HUDEP-2 (cell line): Measurements from ENCODE around the gene AURKB.
A peak's percentile ranks its signal among the peaks of the same experiment; 100 is the strongest.
"Not testable (repeated sequence)": the region's sequence is repeated elsewhere in the genome, so short reads cannot be mapped to it uniquely, and the experiment has no call there.

Source experiments
- DNase-seq, 76 experiments: peaks; one replicate each; lab custom pipeline; 2025; ENCODE audit not compliant: unreplicated experiment in 76 of 76; lab: John Stamatoyannopoulos, UW

AURKB gene

DNA sequence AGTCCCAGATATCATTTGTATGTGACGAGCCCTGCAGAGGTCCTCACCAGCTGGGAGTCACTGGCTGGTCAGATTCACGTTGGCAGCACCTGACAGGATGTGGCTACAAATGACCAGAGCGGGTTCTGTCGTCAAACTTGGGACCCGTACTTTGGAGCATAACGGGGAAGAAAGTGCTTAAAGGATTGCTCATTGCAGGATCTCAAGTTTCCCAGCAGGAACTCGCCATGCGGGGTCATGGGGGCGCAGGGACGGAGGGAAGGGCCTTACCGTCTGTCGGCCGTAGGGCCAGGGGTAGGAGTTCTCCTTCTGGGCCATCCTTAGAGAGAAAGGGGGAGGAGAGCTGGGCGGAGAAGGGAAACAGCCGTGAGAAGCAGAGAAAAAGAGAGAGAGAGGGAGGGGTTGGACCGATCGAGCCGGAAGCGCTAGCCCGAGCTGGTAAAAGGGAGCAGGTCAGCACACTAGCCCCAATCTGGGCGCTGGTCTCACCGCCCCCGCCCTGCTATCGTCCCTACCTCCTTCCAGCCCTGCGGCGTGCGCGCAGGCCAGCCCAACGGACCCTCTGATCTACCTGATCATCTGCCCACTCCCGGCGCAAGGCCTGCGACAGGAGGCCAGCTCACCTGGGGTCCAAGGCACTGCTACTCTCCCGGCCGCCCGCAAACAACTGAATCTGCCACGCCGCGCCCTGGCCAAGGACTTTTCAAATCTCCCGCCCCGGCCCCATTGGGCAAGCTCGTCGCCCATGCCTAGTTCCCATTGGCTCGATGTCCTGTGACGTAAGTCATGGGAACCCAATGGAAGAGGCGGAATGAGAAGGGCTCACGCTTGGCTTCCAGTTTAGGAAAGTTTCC is at the start of gene AURKB:
Gene AURKB, minus strand, starts transcription at position 669 of the 854 bp plus-strand sequence. Its CDS starts 351 bp downstream, at position 318.
- peak in 73 of 76 experiments; percentile 31 to 97 (median 89) for DNase-seq

DNA sequence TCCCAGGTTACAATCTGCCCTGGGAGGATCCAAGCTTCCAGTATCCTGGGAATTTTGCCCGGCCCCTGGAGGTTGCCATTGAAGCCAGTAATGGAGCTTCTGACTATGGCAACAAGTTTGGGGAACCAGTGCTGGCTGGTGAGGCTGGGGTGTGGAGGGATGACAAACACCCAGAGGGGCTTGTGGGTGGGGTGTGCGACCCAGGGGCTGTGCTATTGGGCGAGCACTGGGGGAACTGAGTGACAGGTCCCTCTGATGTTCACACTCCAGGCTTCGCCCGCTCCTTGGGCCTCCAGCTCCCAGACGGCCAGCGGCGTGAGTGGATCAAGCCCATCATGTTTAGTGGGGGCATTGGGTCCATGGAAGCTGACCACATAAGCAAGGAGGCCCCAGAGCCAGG is 47.4 kb upstream of the AURKB start:
- no peak for DNase-seq

DNA sequence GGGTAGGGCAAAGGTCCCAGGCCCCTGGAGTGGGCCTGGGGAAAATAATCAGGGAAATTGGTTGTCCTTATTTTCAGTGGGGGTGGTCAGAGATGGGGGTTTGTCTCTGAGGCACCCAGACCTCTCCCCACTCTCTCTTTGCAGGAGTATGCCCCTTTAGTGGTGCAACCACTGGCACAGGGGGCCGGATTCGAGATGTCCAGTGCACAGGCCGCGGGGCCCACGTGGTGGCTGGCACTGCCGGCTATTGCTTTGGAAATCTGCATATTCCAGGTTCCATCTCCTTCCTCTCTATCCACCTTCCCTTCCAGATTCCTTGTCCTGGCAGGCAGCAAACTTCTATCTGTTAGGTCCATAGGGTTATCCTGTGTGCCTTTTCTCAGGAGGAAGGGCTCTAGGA is 46.3 kb upstream of the AURKB start:
- DNase-seq, result no peak

DNA sequence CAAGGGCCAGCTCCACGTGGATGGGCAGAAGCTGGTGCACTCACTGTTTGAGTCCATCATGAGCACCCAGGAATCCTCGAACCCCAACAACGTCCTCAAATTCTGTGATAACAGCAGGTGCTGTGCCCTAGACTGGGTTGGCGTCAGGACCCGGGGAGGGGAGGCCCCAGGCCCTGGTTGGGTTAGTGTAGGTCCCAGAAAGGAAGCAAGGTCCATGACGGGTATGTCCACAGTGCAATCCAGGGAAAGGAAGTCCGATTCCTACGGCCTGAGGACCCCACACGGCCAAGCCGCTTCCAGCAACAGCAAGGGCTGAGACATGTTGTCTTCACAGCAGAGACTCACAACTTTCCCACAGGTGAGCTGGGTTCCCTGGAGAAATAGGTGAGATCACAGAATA is 45.9 kb upstream of the AURKB start:
- no peak for DNase-seq

DNA sequence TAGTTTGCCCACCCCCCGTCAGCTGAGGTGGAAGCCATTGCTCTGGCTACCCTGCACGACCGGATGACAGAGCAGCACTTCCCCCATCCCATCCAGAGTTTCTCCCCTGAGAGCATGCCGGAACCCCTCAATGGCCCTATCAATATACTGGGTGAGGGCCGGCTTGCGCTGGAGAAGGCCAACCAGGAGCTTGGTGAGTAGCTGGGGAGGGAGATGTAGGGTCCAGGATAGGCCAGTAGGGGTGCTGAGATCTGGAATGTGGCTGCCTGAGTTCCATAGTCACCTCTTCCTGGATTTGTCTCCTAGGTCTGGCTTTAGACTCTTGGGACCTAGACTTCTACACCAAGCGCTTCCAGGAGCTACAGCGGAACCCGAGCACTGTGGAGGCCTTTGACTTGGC is 45.1 kb upstream of the AURKB start:
- no peak for DNase-seq

- DNase-seq, result no peak
These were observed 44.5 kb upstream of the AURKB start for GRCh38 chr17:8254881-8255280.

- DNase-seq, result peak in 2 of 76 experiments; percentile 12 to 30
These were observed 43.4 kb upstream of the AURKB start for GRCh38 chr17:8253801-8254200.

- DNase-seq, result not testable (repeated sequence)
These were observed 41.0 kb upstream of the AURKB start for GRCh38 chr17:8251411-8251810.

DNA sequence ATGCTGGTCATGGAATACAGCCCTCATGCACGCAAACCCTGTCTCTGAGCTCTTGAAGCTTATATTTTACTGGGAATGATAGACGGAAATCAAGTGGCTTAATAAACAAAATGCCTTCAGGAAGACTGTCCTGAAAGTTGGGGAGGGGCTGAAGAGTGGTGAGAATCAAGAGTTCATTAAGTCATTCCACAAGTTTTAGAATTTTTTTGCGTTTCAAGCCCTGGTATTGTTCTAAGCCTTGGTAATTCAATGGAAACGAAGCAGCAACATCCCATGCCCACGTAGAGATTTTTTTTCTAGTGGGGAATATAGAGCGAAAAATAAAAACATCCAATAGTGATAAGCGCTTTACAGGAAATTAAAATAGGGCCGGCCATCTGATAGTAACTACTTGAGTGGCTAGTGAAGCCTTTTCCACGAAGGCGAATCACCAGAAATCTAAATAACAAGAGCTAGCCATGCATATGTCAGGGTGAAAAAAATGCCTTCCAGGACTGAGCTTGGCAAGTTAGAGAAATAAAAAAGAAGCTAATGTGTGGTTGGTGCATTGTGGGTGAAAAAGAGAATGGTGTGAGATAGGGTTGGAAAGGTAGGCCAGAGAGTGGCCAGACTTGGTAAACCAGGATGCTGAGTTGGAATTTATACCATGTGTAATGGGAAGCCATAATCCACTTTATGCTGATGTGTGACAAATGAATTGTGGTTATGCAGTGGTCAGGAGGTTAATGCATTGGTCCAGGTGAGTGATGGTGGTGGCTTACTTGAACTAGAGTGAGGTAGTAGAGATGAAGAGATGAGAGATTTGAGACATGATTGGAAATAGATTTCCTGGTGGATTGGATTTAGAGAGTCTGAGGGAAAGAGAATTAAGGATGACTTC is 39.5 kb upstream of the AURKB start:
- DNase-seq, result peak in 7 of 76 experiments; percentile 13 to 27 (median 20)

GRCh38 chr17:8248751-8249607 is 38.6 kb upstream of the AURKB start, which contains the start of gene PFAS:
Gene PFAS (plus strand): TSS chr17:8249289. CDS start chr17:8253938, 4,649 bp downstream.
- DNase-seq, result peak in 75 of 76 experiments; percentile 48 to 95 (median 87)

- no peak for DNase-seq
These were observed 34.4 kb upstream of the AURKB start for GRCh38 chr17:8244768-8245167.

DNA sequence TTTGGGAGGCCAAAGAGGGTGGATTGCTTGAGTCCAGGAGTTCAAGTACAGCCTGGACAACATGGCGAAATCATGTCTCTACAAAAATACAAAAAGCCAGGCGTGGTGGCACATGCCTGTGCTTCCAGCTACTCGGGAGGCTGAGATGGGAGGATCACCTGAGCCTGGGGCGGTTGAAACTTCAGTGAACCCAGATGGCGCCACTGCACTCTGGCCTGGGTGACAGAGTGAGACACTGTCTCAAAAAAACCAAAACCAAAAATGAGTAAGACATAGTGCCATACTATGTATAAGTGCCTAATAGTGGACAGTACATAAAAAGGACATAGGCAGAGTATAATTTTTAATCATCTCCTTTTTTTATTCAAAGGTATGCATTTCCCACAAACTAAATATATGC is 33.5 kb upstream of the AURKB start:
- DNase-seq, result peak in 4 of 76 experiments; percentile 2 to 10 (median 6)

DNA sequence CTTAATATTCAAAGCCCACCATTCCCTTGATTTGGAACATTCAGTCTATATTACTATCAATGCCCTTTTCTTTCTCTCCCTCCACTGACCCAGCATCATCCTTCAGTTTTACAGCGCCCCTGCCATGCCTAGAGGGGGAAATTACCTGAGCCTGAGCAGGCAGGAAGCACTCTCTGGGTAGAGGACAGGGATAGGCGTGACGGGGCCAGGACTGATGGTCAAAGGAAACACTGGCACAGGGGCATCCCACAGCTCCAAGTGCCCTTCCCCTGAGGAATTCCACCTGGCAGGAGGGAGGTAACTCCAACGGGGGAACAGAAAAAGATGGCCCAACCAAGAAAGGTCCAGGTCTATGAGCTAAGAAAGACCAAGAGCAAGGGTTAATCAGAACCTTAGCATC is 27.5 kb upstream of the AURKB start:
- no peak for DNase-seq

DNA sequence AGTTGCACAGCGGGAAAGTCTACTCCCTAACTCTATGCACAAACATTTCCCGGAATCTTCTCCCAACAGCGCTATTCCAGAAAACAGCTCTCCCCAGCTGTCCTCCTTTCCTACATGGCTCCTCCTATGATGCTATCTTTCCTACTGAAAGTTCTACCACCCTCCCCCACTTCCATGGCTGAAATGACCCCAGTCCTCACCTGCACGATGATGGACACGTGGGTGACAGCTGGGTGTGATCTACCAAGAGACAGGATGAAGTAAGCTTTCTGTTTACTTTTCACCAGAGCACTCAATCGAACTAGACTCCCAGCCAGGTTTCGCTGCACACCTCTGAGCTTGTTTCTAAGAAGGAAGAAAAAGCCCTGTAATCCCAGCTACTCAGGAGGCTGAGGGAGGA is 26.8 kb upstream of the AURKB start:
- no peak for DNase-seq

DNA sequence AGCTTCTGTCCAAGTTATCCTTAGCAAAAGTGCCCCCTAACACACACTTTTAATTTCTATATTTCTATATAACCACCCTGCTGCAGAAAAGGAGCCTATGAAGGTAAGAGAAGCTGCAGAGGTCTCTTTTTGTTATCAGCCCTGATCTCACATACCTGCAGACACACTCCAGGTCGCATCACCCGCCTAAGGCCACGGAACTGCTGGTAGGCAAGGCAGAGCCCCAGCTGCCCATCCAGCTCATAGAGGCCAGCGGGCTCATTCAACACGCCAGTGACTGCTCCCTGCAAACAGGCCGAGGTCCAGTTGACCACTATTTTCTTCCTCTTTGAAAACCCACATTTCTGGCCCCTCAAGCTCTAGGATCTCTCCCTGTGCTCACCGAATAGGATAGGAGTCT is 25.3 kb upstream of the AURKB start:
- no peak for DNase-seq

GRCh38 chr17:8234361-8235270 is 24.2 kb upstream of the AURKB start:
- no peak for DNase-seq

- DNase-seq, result no peak
These were observed 21.3 kb upstream of the AURKB start for GRCh38 chr17:8231701-8232100.

DNA sequence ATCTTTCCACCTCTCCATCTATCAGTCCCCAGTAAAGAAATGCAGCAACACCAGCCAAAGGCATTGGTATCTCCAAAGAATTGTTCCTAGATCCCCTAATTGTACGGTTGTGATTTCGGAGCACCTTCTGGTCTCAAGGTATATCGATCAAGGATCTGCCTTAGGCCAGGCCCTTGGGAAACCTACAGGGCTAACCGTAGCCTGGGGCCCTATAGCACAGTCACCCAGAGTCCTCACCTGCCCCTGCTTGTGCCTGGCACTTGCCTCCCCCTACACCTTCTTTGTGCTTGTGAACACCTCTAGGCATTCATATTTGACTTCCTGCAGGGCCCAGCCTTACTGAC is 16.8 kb upstream of the AURKB start:
- no peak for DNase-seq

DNA sequence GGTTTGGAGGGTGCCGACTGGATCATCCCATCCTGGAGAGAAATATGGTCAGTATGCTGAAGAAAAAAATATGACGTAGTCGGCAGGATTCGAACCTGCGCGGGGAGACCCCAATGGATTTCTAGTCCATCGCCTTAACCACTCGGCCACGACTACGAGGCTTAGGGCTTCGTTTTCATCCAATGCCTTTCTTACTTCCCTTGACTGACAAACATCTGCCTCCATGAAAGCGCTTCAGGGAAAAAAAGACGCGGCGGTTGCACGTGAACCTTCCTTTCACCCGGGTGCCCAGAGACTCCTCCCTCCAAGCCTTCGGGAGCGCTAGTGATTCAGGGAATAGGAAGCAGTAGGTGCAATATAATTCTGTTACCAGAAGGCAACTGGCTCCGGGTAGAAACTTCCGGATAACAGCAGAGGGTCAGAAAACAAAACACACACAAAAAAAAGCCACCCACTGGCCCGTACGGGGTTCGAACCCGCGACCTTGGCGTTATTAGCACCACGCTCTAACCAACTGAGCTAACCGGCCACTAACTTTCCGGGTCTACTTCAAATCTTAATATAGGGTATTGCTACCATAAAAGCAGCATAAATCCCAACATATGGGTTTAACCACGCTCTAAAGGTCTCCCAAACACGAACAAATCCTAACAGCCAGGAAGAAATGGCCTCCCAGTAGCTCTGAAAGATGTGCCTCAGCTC is 16.3 kb upstream of the AURKB start:
- DNase-seq, result peak in 73 of 76 experiments; percentile 21 to 95 (median 80)
